ENCODE data around the gene CNOT2. TPM values are rescaled to one million over a fixed set of nuclear protein-coding genes. Genes with fewer than 3 reads are reported as not detected.

The CNOT2 gene
- total RNA-seq, 2 donors from 2014 or later, result 94.8 to 111 TPM

GRCh38 chr12:70307868-70308267, 64.6 kb downstream of the CNOT2 start:
- Histone ChIP-seq H3K9me3 (no peaks in the 10 kb centered on the region), H3K36me3 (no peaks in the 10 kb centered on the region), H3K4me1 (ENCODE audit: control insufficient read depth in 1 of 2, low read depth in 2 of 2) (peaks cover 4 to 6% of the 10 kb centered on the region in 2 donors), H3K27me3 (replicated peaks; ENCODE audit: insufficient read depth) (no peaks in the 10 kb centered on the region), H3K4me3 (no peak overlapping the region), H3K27ac (no peak overlapping the region)
- ATAC-seq (ENCODE audit: insufficient number of reproducible peaks, low FRiP score, low read depth) (no peak), DNase-seq (ENCODE audit: low spot score) (no peak)
- no peak for TF ChIP-seq CTCF (IDR thresholded peaks at IDR 0.05)

GRCh38 chr12:70309348-70309747, 66.1 kb downstream of the CNOT2 start:
- TF ChIP-seq CTCF (IDR thresholded peaks at IDR 0.05), result no peak
- no peaks in the 10 kb centered on the region for H3K27me3 ChIP-seq (replicated peaks; ENCODE audit: insufficient read depth)
- ATAC-seq (ENCODE audit: insufficient number of reproducible peaks, low FRiP score, low read depth) (no peak), DNase-seq (ENCODE audit: low spot score) (no peak)
- H3K4me3 ChIP-seq, result no peak overlapping the region
- H3K27ac ChIP-seq, result no peak overlapping the region
- no peaks in the 10 kb centered on the region for H3K9me3 ChIP-seq
- H3K4me1 ChIP-seq (ENCODE audit: control insufficient read depth in 1 of 2, low read depth in 2 of 2), result peaks cover 4 to 6% of the 10 kb centered on the region in 2 donors
- H3K36me3 ChIP-seq, result no peaks in the 10 kb centered on the region

- no peak overlapping the region for H3K4me3 ChIP-seq
- no peak for ATAC-seq (ENCODE audit: insufficient number of reproducible peaks, low FRiP score, low read depth)
Observed at GRCh38 chr12:70314145-70314544, 70.9 kb downstream of the CNOT2 start.

GRCh38 chr12:70317781-70318180, 74.5 kb downstream of the CNOT2 start:
- H3K27ac ChIP-seq, result no peak overlapping the region
- H3K4me3 ChIP-seq, result no peak overlapping the region
- no peaks in the 10 kb centered on the region for H3K27me3 ChIP-seq (replicated peaks; ENCODE audit: insufficient read depth)
- H3K4me1 ChIP-seq (ENCODE audit: control insufficient read depth in 1 of 2, low read depth in 2 of 2), result peaks cover 12 to 14% of the 10 kb centered on the region in 2 donors
- no peaks in the 10 kb centered on the region for H3K36me3 ChIP-seq
- no peaks in the 10 kb centered on the region for H3K9me3 ChIP-seq
- ATAC-seq (ENCODE audit: insufficient number of reproducible peaks, low FRiP score, low read depth) (no peak), DNase-seq (ENCODE audit: low spot score) (no peak)
- no peak for TF ChIP-seq CTCF (IDR thresholded peaks at IDR 0.05)

More at GRCh38 chr12:70314145-70314544, 70.9 kb downstream of the CNOT2 start:
- Histone ChIP-seq H3K27me3 (replicated peaks; ENCODE audit: insufficient read depth) (no peaks in the 10 kb centered on the region), H3K27ac (no peak overlapping the region), H3K36me3 (no peaks in the 10 kb centered on the region), H3K4me1 (ENCODE audit: control insufficient read depth in 1 of 2, low read depth in 2 of 2) (peaks cover 2 to 12% of the 10 kb centered on the region in 2 donors), H3K9me3 (no peaks in the 10 kb centered on the region)
- TF ChIP-seq CTCF (IDR thresholded peaks at IDR 0.05), result no peak
- DNase-seq (ENCODE audit: low spot score), result no peak

GRCh38 chr12:70319605-70320004, 76.4 kb downstream of the CNOT2 start:
- no peak overlapping the region for H3K27ac ChIP-seq
- H3K9me3 ChIP-seq, result no peaks in the 10 kb centered on the region
- no peaks in the 10 kb centered on the region for H3K36me3 ChIP-seq
- TF ChIP-seq CTCF (IDR thresholded peaks at IDR 0.05), result no peak
- H3K4me3 ChIP-seq, result no peak overlapping the region
- peaks cover 12 to 14% of the 10 kb centered on the region in 2 donors for H3K4me1 ChIP-seq (ENCODE audit: control insufficient read depth in 1 of 2, low read depth in 2 of 2)
- ATAC-seq (ENCODE audit: insufficient number of reproducible peaks, low FRiP score, low read depth), result no peak
- no peaks in the 10 kb centered on the region for H3K27me3 ChIP-seq (replicated peaks; ENCODE audit: insufficient read depth)
- DNase-seq (ENCODE audit: low spot score), result no peak

All from thoracic aorta (tissue), 2 donors.